Adipocyte (in vitro differentiated cells): ENCODE results near the gene NBPF1.
"Not testable (repeated sequence)": the region's sequence is repeated elsewhere in the genome, so short reads cannot be mapped to it uniquely, and the experiment has no call there.

Experiments used
- DNase-seq: peaks from one replicate; pipeline ENCODE4 v3.0.0-alpha.2; 2015; ENCODE audit warnings: low read depth
- H3K27me3 ChIP-seq: replicated peaks from 2 replicates; pipeline ENCODE4 v1.7.0; 2013; ENCODE audit warnings: mild to moderate bottlenecking, low read length, moderate library complexity; ENCODE audit not compliant: control insufficient read depth, insufficient read depth
- H3K36me3 ChIP-seq: 2 replicates; pipeline ENCODE4 v1.7.0; 2013; ENCODE audit warnings: low read length, mild to moderate bottlenecking, moderate library complexity; ENCODE audit not compliant: control insufficient read depth, insufficient read depth, severe bottlenecking
- H3K4me1 ChIP-seq: 2 replicates; pipeline ENCODE4 v1.7.0; 2013; ENCODE audit warnings: mild to moderate bottlenecking, low read length, moderate library complexity; ENCODE audit not compliant: control insufficient read depth, insufficient read depth
- H3K4me3 ChIP-seq: 2 replicates; pipeline ENCODE4 v1.7.0; 2013; ENCODE audit warnings: mild to moderate bottlenecking, low read length, moderate library complexity
- H3K9ac ChIP-seq: 2 replicates; pipeline ENCODE4 v1.7.0; 2013; ENCODE audit warnings: mild to moderate bottlenecking, low read length, moderate library complexity
- H3K9me3 ChIP-seq: 2 replicates; pipeline ENCODE4 v1.7.0; 2013; ENCODE audit warnings: mild to moderate bottlenecking, low read length, moderate library complexity; ENCODE audit not compliant: control insufficient read depth

The NBPF1 gene

DNA sequence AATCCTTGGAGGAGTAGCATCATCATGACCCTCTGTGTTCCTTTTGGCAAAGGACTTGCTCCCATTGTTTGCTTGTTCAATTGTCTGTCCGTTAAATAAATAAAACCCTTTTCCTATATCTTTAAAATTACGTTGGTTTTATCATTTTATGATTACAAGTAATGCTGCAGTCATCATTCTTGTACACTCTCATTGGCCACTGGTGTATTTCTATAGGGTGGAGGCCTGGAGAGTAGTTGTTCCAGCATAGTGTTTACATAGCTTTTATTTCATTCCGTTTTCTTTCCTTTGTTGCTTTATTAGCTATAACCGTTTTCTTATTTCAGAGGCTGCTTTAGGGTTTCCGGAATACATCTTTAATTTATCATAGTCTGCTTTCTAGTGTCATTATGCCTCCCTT, 91.7 kb downstream of the NBPF1 start:
- H3K4me3 ChIP-seq, H3K9me3 ChIP-seq, H3K9ac ChIP-seq: not testable (repeated sequence)

DNA sequence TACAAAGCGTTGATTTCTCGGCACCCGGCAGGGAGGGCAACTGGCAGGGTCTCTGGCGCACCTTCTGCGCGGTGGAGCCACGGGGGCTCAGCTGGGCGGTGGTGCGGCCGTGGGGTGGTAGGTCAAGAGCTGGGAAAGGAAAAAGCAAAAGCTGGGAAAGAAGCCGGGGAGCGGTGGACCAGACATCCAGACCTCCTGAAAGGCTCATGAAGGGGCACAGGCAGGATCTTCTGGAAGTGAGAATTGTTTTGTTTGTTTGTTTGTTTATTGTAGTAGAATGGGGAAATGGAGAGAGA, 92.1 kb downstream of the NBPF1 start:
- no peak overlapping the region for H3K4me3 ChIP-seq
- H3K27me3 ChIP-seq, result peaks cover 47% of the 10 kb centered on the region
- no peak for DNase-seq

More for the DNA sequence above, 91.7 kb downstream of the NBPF1 start:
- not testable (repeated sequence) for H3K36me3 ChIP-seq, H3K4me1 ChIP-seq, DNase-seq
- peaks cover 49% of the 10 kb centered on the region for H3K27me3 ChIP-seq

DNA sequence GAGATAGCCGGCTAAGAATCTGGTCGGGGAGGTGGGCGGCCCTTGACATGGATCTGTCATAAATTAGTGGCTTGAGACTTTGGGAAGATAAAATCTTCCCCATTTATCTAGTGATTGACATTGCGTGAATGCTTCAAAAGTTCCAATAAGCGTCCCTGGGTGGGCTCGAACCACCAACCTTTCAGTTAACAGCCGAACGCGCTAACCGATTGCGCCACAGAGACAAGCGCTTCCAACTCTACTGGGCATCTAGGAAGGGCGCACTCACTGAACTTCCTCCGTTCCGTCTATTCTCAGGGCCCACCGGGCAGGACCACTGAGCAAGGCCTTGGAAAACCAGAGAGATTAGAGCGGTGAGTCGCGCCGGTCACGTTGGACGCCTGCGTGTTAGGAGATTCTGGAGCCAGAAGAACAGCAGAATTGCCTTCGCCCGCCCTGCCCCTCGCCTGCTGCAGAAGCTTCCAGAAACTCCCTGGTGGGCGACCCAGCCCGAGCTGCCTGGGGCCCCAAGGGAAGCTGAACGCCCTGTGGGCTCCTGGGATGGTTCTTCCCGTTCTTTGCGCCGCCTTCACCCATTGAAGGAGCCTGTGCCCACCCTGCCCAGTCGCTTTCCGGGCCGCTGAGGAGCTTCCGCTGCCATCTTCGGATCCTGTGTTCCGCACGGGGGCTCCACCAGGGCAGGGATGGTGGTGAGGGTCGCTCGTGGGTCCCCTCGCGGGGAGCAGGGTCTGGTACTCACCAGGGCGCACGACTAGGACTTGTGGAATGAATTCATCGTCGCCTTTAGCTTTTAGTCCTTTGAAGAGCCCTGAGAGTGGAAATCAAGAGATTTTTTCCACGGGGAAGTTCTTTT, 92.7 kb downstream of the NBPF1 start:
- H3K36me3 ChIP-seq, DNase-seq, H3K9ac ChIP-seq, H3K9me3 ChIP-seq, H3K4me3 ChIP-seq, H3K4me1 ChIP-seq: not testable (repeated sequence)
- H3K27me3 ChIP-seq, result peaks cover 47% of the 10 kb centered on the region

More for the DNA sequence above, 92.1 kb downstream of the NBPF1 start:
- H3K4me1 ChIP-seq, result no peaks in the 10 kb centered on the region
- H3K9me3 ChIP-seq, result no peaks in the 10 kb centered on the region
- H3K9ac ChIP-seq, result no peak overlapping the region
- no peaks in the 10 kb centered on the region for H3K36me3 ChIP-seq

DNA sequence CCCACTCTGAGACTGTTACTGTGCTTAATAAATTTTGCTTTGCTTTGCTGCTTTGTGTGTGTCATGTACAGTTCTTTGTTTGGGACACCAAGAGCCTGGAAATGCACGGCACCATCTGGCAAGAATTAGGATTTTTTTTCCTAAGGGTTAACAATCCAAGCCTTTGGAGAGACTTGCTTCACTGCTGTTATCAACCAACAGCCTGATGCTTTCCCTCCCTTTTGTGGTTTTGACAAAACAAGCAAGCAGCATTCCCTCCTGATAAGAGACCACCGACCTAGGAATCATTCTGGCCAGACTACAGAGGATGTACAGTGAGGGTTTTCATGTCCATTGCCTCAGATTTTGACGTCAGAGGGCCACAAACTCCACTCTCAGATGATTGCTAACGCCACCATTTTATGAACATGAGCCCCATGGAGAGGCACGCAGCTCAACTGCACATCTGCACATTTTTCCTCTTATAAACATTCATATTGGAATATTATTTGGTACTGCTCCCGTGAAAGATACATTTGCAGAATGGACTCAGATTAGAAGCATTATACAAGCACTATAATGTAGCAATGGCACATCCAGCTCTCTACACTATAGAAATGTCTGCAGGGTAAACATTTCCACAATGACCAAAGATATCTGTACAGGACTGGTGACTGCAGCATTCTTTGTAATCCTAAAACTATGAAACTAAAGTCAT, 94.0 kb downstream of the NBPF1 start:
- not testable (repeated sequence) for DNase-seq, H3K9ac ChIP-seq, H3K4me1 ChIP-seq, H3K9me3 ChIP-seq, H3K4me3 ChIP-seq, H3K36me3 ChIP-seq
- H3K27me3 ChIP-seq, result peaks cover 44% of the 10 kb centered on the region

DNA sequence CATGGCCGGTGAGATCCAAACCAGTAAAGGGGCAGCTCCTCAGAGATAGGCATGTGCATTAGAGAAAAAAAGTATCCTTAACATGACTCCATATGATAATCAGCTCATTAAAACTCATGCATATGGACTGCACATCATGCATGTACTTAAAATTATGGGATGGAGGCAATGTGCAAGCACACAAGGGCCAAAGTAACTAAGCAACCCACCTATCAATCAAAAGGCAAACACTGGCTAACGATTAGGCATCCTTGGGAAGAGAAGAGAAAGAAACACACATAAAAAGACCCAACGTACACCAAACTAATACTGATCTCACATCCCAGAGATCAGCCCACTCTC, 94.5 kb downstream of the NBPF1 start:
- not testable (repeated sequence) for H3K9ac ChIP-seq, DNase-seq, H3K4me3 ChIP-seq, H3K36me3 ChIP-seq, H3K4me1 ChIP-seq, H3K9me3 ChIP-seq
- H3K27me3 ChIP-seq, result peaks cover 41% of the 10 kb centered on the region

DNA sequence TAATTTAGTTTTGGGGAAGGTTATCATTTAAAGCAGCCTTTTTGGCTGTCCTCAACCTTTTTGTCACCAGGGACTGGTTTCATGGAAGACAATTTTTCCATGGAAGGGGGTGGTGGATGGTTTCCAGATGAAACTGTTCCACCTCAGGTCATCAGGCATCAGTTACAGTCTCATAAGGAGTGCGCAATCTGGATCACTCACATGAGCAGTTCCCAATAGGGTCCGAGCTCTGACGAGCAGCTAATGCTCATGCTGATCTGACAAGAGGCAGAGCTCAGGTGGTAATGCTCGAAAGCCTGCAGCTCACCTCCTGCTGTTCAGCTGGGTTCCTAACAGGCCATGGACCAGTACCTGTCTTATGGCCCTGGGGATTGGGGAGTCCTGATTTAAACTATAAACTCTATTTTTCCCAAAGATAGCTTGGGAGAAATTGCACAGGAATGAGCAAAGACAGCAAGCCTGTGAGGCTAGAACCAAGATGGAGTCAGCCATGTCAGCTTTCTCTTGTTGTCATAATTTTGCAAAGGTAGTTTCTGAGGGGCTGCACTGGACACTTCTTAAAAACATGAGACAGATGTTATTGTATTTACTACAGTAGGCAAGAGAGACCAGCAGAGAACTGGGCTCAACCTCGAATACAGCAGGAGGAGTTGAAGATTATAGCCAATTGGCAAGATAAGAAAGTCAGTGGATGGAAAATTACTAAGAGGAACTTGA, 96.5 kb downstream of the NBPF1 start:
- peaks cover 35% of the 10 kb centered on the region for H3K27me3 ChIP-seq
- DNase-seq, H3K4me3 ChIP-seq, H3K9ac ChIP-seq, H3K4me1 ChIP-seq, H3K36me3 ChIP-seq, H3K9me3 ChIP-seq: not testable (repeated sequence)

DNA sequence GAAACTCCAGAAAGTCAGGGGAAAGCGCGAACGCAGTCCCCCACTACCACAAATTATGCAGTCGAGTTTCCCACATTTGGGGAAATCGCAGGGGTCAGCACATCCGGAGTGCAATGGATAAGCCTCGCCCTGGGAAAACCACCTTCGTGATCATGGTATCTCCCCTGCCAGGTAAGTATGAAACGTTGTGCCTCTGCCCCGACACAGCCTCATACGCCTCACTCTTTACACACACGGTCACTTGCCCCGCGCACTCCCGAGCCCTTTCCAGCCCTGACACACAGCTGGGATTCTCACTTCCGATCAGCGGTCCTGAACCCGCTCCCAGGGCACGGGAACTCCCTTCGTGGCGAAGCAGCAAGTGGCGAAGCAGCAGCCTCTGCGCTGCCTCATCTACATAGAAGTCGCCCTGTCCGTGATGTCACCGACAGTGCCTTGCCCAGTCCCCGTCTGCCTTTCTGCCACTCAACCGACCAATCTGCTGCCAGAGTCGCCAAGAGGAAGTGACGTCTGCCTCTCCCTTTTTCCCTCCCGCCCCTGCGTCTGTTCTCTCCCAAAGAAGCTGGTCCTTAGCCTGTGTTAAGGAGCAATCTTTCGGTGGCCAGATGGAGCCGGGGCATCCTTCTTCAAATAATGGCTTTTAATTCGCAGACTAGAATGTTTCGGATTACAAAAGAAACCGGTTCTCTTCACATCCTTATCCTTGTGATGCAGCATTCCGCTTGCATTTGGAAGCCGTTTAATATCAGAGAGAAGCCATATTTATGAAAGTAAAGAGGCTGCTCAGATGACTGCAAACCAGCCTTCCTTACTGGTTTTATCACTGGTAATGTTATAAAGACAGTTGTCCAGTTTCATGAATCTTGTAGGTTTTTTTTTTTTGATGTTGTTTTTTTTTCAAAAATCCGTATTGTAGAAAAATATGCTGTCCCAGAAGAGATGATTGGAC, 99.0 kb downstream of the NBPF1 start, which contains the start of gene RNU1-1:
RNU1-1 (minus strand) TSS at position 179 of the 949 bp plus-strand sequence.
- peak within 1 kb of the TSS; percentile 74 for H3K4me3 ChIP-seq
- H3K27me3 ChIP-seq, result peaks cover 14% of the 10 kb centered on the region
- peak within 1 kb of the TSS; percentile 86 for H3K9ac ChIP-seq
- peak; percentile 85 for DNase-seq
- not testable (repeated sequence) for H3K36me3 ChIP-seq, H3K4me1 ChIP-seq, H3K9me3 ChIP-seq

DNA sequence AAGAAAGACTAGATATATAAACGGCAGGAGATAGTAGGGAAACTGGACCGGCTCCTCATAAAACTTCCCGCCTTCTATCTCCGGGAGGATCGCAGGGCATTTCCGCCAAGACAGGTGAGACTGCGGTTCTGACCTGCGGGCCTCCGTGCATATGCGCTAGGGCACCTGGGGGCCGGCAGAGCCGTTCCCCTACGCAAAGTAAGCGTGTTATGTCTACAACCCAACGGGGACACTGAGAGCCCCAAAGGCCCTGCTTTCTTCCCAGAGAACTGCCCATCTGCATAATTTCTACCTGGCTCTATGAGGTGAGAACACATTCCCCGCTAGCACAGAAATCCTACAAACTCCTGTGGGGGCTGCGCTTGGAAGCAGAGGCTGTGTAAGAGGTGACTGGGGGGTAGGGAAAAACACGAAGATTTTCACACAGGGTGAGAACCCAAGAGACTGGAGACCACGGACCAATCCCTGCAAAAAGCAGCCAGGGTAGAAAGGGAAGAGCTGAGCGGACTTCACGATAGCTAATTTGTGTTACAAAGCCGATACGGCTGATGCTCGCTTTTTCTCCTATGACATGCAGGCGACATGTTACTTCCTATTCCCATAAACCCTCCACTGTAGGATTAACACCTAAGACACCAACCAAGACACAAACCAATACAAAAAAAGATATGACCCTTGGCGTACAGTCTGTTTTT, 99.8 kb downstream of the NBPF1 start:
- peak; percentile 94 for DNase-seq
- H3K4me1 ChIP-seq, H3K4me3 ChIP-seq, H3K9me3 ChIP-seq, H3K9ac ChIP-seq, H3K36me3 ChIP-seq: not testable (repeated sequence)
- peaks cover 14% of the 10 kb centered on the region for H3K27me3 ChIP-seq

DNA sequence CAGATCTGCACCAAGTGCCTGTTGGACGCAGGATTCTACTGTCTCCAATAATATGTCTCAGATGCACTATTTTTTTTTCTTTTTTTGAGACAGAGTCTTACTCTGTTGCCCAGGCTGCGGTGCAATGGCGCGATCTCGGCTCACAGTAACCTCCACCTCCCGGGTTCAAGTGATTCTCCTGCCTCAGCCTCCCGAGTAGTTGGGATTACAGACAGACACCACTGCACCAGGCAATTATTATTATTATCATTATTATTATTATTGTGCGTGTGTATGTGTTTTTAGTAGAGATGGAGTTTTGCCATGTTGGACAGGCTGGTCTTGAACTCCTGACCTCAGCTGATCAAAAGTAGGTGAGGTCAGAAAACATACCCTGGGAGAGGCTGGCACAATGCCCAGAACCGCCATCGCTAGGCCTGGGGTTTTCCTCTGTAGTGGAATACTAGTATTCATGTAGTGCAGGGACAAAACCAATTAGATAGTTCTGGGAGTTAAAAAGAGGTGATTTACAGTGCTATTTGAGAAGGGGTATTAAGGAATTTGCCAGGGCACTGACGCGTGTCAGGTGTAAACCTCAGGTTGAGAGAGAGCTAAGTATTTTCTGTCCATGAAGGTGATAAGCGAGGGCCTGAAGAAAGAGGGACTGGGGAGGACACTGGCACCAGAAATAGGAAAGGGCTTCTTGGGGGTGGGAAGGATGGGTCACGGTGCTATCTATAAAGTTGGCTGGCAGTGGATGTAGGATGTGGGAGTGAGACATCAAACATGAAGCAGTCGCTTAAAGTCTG, 100.5 kb downstream of the NBPF1 start:
- H3K27me3 ChIP-seq, H3K36me3 ChIP-seq, H3K4me1 ChIP-seq, H3K9ac ChIP-seq, H3K4me3 ChIP-seq, H3K9me3 ChIP-seq, DNase-seq: not testable (repeated sequence)
